ENCODE results near the gene PRMT7. TPM values are rescaled to one million over a fixed set of nuclear protein-coding genes. Genes with fewer than 3 reads are reported as not detected.
A peak's percentile ranks its signal among the peaks of the same experiment; 100 is the strongest.

The PRMT7 gene, protein sequence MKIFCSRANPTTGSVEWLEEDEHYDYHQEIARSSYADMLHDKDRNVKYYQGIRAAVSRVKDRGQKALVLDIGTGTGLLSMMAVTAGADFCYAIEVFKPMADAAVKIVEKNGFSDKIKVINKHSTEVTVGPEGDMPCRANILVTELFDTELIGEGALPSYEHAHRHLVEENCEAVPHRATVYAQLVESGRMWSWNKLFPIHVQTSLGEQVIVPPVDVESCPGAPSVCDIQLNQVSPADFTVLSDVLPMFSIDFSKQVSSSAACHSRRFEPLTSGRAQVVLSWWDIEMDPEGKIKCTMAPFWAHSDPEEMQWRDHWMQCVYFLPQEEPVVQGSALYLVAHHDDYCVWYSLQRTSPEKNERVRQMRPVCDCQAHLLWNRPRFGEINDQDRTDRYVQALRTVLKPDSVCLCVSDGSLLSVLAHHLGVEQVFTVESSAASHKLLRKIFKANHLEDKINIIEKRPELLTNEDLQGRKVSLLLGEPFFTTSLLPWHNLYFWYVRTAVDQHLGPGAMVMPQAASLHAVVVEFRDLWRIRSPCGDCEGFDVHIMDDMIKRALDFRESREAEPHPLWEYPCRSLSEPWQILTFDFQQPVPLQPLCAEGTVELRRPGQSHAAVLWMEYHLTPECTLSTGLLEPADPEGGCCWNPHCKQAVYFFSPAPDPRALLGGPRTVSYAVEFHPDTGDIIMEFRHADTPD
- 69.7 and 72.2 TPM in 2 replicates for total RNA-seq

DNA sequence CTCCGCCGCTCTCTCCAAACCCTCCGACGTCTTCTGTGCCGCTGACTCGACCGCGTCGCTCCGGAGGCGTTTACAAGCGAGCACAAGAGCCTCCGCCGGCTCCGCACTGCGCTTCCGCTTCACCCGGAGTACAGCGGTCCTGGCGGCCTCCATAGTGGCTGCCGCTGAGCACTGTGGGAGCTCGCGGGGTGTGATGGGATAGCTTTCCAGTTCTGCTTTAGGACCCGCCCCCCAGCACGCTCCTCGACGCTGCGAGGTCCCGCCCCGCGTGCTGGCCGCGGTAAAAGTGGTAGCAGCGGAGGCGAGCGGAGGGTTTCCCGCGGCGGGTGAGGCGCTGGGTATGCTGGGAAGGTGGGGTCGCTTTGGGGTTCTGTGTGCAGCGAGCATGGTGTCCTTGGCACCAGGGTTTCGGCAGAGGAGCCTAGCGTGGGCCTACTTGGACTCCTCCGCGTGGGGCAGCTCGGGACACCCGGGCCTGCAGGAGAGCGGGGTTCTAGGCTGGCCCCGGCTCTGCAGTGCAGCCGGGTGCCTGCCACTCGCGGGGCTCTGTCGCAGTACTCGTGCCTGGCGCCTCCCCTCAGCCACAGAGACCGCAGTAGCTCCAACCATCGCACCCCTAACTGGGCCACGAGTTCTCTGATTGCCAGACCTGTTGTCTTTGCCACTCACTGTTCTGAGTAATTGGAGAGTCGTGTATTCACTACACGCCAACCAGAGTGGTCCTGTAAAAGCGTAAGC is at the start of gene PRMT7, which contains the start of gene SLC7A6OS:
Gene PRMT7 (plus strand): TSS at position 246 of the 738 bp plus-strand sequence. CDS start 4,961 bp downstream, outside the sequence.
Gene SLC7A6OS (minus strand): TSS at position 173 of the 738 bp plus-strand sequence. CDS start 20 bp downstream, at position 153.
- peak; percentile 98 for DNase-seq
- H3K27ac Mint-ChIP-seq: peak within 1 kb of the TSS; percentile 86
- intact Hi-C loops (cut with micrococcal nuclease): loop anchor here (1.0 to 2.0 kb wide), 4 partner anchors 8 to 47 kb away; partner anchors contain the start of gene SLC7A6
- peak within 1 kb of the TSS; percentile 89 for H3K4me3 Mint-ChIP-seq
- peaks cover 37% of the 10 kb centered on the region for H3K36me3 Mint-ChIP-seq (ENCODE audit: low read depth)
- no peaks in the 10 kb centered on the region for H3K27me3 Mint-ChIP-seq
- no peaks in the 10 kb centered on the region for H3K9me3 Mint-ChIP-seq
- peaks cover 37% of the 10 kb centered on the region for H3K4me1 Mint-ChIP-seq

DNA sequence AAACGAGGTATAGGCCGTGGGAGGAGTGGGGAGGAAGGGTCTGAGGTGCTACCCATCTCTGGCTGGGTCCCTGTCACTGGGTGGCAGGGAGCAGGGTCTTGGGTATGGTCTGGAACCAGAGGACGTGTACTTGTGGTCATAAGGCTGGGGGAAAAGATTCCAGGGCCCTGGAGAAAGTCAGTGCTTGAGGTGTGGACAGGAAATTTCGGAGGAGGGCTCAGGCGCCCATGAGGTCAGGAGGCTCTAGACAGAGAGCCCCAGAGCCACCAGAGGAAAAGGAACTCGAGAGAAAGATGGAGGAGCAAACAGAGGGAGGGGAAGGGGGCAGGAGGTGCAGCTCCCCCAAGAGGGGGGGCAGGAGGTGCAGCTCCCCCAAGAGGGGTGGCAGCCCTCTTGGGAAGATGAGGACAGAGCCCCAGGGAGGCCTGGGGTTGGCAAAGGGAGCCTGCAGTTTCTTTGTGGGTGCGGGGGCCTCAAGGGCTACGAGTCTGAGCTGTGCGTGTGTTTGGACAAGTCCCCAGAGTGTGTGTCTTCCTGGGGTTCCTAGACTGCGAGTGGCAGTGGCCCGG is 47.2 kb upstream of the PRMT7 start:
- H3K9me3 Mint-ChIP-seq: no peaks in the 10 kb centered on the region
- peaks cover 40% of the 10 kb centered on the region for H3K4me1 Mint-ChIP-seq
- peak overlapping the region; percentile 97 for H3K27ac Mint-ChIP-seq
- H3K36me3 Mint-ChIP-seq (ENCODE audit: low read depth): peaks cover 26% of the 10 kb centered on the region
- H3K27me3 Mint-ChIP-seq: no peaks in the 10 kb centered on the region
- no peak for DNase-seq
- intact Hi-C loops (cut with micrococcal nuclease): loop anchor here (1.0 to 10.0 kb wide), 5 partner anchors 12 to 251 kb away; partner anchors contain the start of genes PLA2G15 and PRMT7
- peak overlapping the region; percentile 98 for H3K4me3 Mint-ChIP-seq

DNA sequence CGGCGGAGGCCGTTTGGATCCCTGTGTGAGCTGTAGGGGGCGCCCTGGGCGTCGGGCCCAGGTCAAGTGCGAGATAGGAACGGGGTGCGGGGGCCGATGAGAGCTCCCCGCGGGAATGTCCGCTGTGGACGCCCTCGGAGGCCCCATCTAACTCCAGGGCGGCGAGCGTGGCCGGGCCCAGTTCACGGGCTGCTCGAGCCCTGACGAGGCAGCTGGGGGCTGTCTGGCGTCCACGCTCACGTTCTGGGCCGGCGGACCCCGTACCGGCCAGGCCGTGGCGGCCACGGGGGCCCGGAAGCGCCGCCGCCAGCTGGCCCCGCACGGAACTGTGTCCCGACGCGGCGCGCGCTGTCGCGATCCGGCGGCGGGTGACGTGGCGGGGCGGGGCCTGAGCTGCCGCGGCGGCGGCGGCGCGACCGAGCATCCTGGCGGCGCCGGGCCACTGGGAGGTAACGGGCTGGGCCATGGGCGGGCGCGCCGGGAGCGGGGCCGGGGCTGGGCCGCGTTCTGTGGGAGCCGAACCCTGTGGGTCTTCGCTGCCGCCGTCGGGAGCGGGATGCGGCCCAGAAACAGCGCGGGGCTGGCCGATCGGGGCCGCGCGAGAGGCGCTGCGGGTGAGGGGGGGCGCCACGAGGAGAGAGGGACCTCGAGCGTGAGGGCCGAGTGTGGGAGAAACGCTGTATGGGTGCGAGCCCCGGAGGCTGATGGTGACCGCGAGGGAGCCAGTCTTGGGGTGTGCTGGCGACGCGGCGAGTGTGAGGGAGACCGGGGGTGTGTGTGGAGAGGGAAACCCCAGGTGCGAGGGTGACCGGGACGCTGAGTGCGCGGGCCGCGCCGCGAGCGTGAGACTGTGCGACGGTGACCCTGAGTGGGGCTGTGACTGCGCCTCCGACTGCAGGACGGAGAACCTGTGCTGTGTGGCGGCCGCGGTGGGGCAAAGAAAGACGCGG is 46.4 kb upstream of the PRMT7 start, which contains the start of gene SLC7A6:
Gene SLC7A6 (plus strand): TSS at position 399 of the 950 bp plus-strand sequence. CDS start 10,201 bp downstream, outside the sequence.
- Mint-ChIP-seq H3K4me1 (peaks cover 45% of the 10 kb centered on the region), H3K27me3 (no peaks in the 10 kb centered on the region), H3K36me3 (ENCODE audit: low read depth) (peaks cover 30% of the 10 kb centered on the region), H3K9me3 (no peaks in the 10 kb centered on the region), H3K4me3 (peak within 1 kb of the TSS; percentile 98), H3K27ac (peak within 1 kb of the TSS; percentile 99)
- intact Hi-C loops (cut with micrococcal nuclease): loop anchor here (1.0 to 10.0 kb wide), 6 partner anchors 11 to 250 kb away; partner anchors contain the start of genes PLA2G15 and PRMT7
- DNase-seq: peak; percentile 96

DNA sequence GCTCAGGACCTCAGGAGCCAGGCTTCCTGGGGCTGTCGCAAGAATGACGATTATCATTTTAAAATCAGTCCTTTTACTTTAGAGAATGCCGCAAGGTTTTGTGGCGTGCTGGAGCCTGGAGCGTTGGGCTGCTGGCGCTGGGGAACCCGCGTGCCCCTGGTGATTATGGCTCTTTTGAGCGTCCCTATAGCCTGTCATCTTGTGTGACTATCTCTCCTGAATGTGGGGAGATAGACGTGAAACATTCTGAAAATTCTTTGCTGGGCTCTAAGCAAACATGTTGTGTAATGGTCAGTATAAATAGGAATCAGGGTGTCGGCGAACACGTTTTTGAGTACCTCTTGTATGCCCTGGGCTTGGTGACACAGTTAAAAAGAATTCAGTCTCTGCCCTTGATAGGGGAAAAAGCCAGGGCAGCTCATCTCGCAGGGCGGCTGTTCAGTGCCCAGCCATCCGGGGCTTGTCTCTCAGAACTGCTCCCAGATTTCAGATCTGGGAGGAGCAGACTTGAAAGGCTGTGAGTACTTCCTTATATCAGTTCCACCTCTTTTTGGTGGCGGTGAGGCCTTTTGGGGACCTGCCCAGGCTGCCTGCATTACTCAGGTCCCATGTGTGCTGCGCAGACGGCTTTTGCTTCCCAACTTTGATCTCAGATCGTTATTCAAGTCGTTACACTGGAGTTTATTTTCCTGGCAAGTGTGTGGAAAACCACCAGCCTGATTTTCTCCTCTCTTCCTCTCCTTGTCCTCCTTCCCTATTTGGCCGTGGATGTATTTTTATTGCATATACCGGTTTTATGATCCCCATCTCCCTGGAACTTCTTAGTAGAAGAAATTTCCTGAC is 45.5 kb upstream of the PRMT7 start:
- H3K27ac Mint-ChIP-seq: peak overlapping the region; percentile 99
- no peaks in the 10 kb centered on the region for H3K27me3 Mint-ChIP-seq
- intact Hi-C loops (cut with micrococcal nuclease): loop anchor here (1.0 to 10.0 kb wide), 3 partner anchors 21 to 250 kb away; no protein-coding TSS in a partner anchor
- H3K4me1 Mint-ChIP-seq: peaks cover 54% of the 10 kb centered on the region
- H3K36me3 Mint-ChIP-seq (ENCODE audit: low read depth): peaks cover 36% of the 10 kb centered on the region
- H3K4me3 Mint-ChIP-seq: peak overlapping the region; percentile 98
- H3K9me3 Mint-ChIP-seq: no peaks in the 10 kb centered on the region
- DNase-seq: peak; percentile 84

DNA sequence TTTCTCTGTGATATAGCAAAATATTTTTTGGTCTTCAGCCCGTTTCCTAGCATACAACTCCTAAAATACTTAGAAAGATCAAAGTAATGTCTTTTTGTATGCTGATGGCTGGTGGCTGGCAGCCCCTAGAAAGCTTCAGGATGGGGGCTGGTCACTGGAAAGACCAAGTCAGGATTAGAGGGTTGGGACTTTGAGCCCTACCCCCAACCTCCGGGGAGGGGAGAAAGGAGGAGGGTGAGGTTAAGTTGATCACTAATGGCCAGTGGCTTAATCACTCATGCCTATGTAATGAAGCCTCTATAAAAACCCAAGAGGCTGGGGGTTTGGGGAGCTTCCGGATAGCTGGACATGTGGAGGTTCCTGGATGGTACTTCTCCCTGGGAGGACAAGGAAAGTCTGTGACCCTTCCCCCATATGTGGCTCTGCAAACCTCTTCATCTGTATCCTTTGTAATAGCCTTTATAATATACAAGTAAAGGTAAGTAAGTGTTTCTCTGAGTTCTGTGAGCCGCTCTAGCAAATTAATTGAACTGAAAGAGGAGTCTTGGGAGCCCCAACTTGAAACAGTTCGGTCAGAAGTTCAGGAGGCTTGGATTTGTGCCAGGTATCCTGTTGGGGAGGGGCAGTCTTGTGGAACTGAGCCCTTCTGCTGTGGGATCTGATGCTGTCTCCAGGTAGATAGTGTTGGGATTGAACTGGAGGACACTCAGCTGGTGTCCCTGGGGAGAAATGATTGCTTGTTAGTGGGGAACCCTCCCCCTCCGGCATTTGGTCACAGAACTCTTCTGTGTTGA is 43.0 kb upstream of the PRMT7 start:
- H3K27ac Mint-ChIP-seq: peak overlapping the region; percentile 79
- peak overlapping the region; percentile 61 for H3K4me3 Mint-ChIP-seq
- H3K4me1 Mint-ChIP-seq: peaks cover 67% of the 10 kb centered on the region
- H3K27me3 Mint-ChIP-seq: no peaks in the 10 kb centered on the region
- no peak for DNase-seq
- H3K9me3 Mint-ChIP-seq: no peaks in the 10 kb centered on the region
- intact Hi-C loops (cut with micrococcal nuclease): loop anchor here (10.0 kb wide), 1 partner anchor 247 kb away; no protein-coding TSS in a partner anchor
- peaks cover 48% of the 10 kb centered on the region for H3K36me3 Mint-ChIP-seq (ENCODE audit: low read depth)

DNA sequence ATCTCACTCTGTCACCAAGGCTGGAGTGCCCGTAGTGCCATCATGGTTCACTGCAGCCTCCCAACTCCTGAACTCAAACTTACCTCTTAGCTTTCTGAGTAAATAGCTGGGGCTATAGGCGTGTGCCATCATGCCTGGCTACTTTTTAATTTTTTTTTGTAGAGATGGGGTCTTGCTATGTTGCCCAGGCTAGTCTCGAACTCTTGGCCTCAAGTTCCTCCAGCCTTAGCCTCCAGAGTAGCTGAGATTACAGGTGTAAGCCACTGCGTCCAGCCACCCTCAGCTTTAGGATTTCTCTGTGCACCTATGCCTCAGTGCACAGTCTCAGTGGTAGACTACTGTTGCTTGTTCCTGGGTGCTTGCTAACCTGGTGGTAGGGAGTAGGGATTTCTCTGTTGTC is 41.0 kb upstream of the PRMT7 start:
- Mint-ChIP-seq H3K36me3 (ENCODE audit: low read depth) (peaks cover 62% of the 10 kb centered on the region), H3K27ac (peak overlapping the region; percentile 88), H3K4me1 (peaks cover 77% of the 10 kb centered on the region), H3K9me3 (no peaks in the 10 kb centered on the region), H3K4me3 (peak overlapping the region; percentile 51), H3K27me3 (no peaks in the 10 kb centered on the region)
- intact Hi-C loops (cut with micrococcal nuclease): loop anchor here (10.0 kb wide), 1 partner anchor 245 kb away; no protein-coding TSS in a partner anchor
- DNase-seq: no peak

DNA sequence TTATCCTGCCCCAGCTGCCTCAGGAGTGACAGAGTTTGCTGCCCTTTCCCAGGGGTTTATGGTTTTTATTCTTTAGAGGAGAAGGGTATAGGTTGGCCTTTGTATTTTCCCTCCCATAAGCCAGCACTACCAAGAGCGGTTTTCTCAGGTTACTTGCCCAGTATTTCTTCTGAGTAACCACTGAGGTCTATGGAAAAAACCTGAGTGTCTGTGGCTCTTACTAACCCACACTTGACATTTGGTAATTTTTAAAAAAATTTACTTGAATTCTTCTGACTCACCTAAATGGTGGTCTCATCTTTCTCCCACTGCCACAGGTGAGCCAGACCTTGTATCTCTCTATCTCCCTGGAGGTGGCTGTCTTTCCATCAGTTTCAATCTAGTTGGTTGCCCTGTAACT is 40.5 kb upstream of the PRMT7 start:
- Mint-ChIP-seq H3K36me3 (ENCODE audit: low read depth) (peaks cover 64% of the 10 kb centered on the region), H3K27ac (peak overlapping the region; percentile 88)

DNA sequence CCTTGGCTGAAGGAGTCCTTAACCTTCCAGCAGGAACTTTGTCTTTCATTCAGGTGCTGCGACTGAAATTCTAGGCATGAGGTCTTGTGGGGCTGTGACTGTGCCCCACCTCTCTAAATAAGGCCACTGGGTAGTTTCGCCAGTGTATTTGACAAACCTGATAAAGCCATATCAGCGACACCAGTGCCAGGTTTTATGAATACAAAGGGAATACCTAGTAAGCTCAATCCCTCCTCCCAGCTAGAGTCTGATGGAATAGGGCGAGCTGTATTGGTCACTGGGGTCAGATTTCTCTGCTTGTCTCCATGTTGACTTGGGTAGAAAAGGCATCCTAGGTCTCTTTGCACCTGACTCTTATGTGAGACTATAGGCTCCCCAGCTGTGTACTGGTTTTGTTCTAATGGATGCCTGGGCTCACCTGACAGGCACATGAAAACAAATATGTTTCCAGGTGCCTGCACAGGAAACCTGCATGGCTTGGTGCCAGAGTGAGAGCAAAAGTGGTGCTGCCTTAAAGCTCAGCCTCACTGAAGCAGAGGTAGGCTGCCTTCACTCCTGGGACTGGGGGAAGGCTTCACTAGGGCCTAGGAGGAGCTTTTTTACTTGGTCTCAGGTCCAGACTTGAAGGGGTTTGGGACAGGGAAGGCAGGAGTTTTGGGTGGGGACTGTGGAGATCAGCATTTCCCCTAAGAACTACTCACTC is 38.2 kb upstream of the PRMT7 start:
- no peaks in the 10 kb centered on the region for H3K9me3 Mint-ChIP-seq
- H3K27me3 Mint-ChIP-seq: no peaks in the 10 kb centered on the region
- peak; percentile 80 for DNase-seq
- peaks cover 80% of the 10 kb centered on the region for H3K4me1 Mint-ChIP-seq
- H3K36me3 Mint-ChIP-seq (ENCODE audit: low read depth): peaks cover 68% of the 10 kb centered on the region
- peak overlapping the region; percentile 82 for H3K4me3 Mint-ChIP-seq
- peak overlapping the region; percentile 92 for H3K27ac Mint-ChIP-seq
- intact Hi-C loops (cut with micrococcal nuclease): loop anchor here (2.0 kb wide), 1 partner anchor 16 kb away; no protein-coding TSS in a partner anchor

More for the DNA sequence above, 40.5 kb upstream of the PRMT7 start:
- peak overlapping the region; percentile 51 for H3K4me3 Mint-ChIP-seq
- H3K9me3 Mint-ChIP-seq: no peaks in the 10 kb centered on the region
- intact Hi-C loops (cut with micrococcal nuclease): no loop called here
- H3K4me1 Mint-ChIP-seq: peaks cover 80% of the 10 kb centered on the region
- no peak for DNase-seq
- H3K27me3 Mint-ChIP-seq: no peaks in the 10 kb centered on the region

DNA sequence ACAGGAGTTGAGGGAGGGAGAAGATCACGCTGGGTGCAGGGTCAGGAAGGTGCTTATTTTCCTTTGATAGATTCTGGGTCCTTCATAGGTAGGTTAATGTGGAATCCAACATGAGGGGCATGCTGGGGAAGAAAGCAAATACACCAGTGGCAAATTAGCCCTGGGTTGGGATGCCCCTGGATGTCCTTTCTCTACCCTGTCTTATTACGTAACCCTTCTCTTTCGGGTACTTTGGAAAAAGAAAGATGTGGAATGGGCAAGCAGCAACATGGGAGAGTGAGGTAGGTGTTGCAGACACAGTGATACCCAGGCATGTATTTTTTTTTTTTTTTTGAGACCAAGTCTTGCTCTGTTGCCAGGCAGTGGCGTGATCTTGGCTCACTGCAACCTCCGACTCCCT is 37.4 kb upstream of the PRMT7 start:
- intact Hi-C loops (cut with micrococcal nuclease): loop anchor here (2.0 kb wide), 1 partner anchor 15 kb away; no protein-coding TSS in a partner anchor
- H3K9me3 Mint-ChIP-seq: no peaks in the 10 kb centered on the region
- no peak for DNase-seq
- H3K27me3 Mint-ChIP-seq: no peaks in the 10 kb centered on the region
- peaks cover 62% of the 10 kb centered on the region for H3K36me3 Mint-ChIP-seq (ENCODE audit: low read depth)
- H3K4me3 Mint-ChIP-seq: peak overlapping the region; percentile 82
- peaks cover 74% of the 10 kb centered on the region for H3K4me1 Mint-ChIP-seq
- H3K27ac Mint-ChIP-seq: peak overlapping the region; percentile 92

DNA sequence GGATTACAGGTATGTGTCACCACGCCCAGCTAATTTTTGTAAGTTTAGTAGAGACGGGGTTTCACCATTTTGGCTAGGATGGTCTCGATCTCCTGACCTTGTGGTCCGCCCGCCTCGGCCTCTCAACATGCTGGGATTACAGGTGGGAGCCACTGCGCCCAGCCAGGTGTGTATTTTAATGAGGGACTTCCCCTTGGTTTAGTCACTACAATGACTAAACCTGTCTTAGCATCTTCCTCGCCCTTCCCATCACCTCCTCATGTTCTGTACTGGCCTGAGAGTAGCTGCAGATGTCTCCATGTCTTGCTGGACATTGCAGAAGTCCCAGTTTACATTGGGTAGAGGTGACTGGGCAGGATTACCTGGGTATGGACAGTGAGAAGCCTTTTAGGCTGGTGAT is 36.9 kb upstream of the PRMT7 start:
- intact Hi-C loops (cut with micrococcal nuclease): loop anchor here (2.0 kb wide), 1 partner anchor 15 kb away; no protein-coding TSS in a partner anchor
- Mint-ChIP-seq H3K27ac (peak overlapping the region; percentile 92), H3K4me1 (peaks cover 74% of the 10 kb centered on the region), H3K36me3 (ENCODE audit: low read depth) (peaks cover 62% of the 10 kb centered on the region), H3K9me3 (no peaks in the 10 kb centered on the region), H3K4me3 (peak overlapping the region; percentile 64), H3K27me3 (no peaks in the 10 kb centered on the region)
- DNase-seq: no peak

Measured in activated CD4-positive, alpha-beta T cell treated with anti-CD3 and anti-CD28 coated beads, Interleukin-2, amount 10 ng/mL, durations not matched to agents 24 days and 14 days (primary cell).